ENCODE results near the gene FOXR1. TPM values are rescaled to one million over a fixed set of nuclear protein-coding genes. Genes with fewer than 3 reads are reported as not detected.

Gene FOXR1
- total RNA-seq, 1 experiment from 2014 or later = not detected

DNA sequence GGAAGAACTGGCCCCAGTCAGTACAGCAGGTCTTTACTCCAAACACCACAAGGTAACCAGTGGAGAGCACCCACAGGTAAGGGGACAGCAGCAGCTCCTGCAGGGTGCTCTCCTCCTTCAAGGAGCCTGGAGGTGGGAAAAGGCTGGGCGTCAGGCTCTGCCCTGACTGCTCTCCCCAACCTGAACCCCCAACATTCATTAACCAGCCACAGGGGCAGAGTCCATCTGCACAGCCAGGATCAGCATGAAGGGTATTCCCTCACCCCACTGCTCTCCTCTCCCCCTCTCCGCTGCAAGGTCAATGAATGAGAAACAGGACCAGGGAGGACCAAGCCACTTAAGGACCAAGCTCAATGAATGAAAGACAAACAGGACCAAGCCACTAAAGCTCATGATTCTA lies 55.4 kb downstream of the FOXR1 start:
- DNase-seq (ENCODE audit: low spot score) = peak; percentile 46

DNA sequence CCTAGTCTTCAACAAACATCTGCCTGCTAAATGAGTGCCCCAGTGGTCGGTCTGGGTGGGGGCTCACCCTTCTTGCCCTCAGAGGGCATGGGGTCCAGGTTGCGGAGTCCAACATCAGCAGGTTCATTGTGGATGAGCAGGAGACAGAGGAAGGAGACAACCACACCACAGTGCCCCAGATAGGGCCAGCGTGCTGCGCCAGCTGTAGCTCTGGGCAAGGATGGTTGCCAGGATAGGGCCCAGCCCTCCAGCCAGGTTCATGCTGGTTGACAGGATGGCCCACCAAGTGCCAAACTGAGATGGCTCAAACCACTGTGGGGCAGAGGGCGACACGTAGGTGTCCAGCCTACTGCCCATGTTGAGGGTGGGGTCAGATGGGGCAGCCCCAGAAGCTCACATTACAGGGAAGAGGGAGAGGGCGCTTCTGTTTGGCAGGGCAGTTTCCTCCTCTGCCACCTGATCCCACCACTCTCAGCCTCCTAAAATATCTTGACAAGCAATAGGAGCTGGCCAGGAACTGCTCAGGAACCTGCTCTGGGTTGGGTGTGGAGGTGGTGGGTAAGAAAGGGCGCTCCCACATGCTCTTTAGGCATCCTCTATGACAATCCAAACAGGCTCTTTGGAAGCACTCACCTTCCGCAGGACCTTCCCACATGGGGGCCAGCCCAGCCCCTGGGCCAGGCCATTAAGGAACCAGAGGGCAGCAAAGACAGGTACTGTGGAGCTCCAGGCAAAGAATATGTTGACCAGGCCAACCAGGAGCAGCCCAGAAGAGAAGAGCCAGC lies 56.2 kb downstream of the FOXR1 start:
- DNase-seq (ENCODE audit: low spot score) = no peak

DNA sequence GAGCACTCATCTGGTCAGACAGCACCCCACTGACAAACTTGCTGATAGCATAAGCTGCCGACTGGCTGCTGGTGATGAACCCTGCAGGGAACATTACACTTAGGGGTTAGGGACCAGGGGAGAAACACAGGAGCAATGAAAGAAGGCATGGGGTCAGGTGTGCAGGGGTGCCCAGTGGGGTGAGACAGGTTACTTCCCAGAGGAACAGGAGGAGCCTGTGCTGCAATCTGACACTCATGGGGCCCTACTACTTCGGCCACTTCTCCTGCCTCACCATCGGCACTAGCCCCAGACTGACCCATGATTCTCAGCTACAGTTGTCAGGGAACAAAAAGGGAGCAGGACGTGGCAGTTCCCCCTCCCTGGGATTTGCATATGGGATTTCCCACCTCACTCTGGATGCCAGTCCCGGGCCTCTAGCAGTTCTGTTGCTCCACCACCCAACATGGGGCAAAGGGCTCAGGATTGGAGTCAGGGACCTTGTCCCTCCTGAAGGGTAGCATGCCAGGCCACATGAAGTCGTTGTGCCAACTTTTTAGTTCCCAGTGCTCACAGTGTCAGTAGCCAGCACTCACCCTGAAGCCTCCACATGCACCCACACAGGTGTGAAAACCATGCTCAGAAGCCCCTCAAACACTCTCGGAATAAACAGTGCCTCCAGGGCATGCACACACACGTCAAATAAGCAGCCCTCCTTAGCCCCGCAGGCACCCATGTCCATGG lies 56.9 kb downstream of the FOXR1 start:
- DNase-seq (ENCODE audit: low spot score) = no peak

DNA sequence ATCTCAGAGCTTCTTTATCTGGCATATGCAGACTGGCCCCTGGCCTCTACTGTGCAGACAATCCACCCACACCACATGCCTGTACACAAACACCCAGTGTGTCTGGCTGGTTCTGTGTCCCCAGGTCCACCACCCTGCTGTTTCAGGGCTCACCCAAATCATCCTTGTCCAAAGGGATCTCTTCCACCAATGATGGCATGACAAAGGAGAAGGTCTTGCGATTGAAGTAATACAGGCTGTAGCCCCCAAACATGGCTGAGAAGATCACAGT lies 57.4 kb downstream of the FOXR1 start:
- DNase-seq (ENCODE audit: low spot score) = no peak

DNA sequence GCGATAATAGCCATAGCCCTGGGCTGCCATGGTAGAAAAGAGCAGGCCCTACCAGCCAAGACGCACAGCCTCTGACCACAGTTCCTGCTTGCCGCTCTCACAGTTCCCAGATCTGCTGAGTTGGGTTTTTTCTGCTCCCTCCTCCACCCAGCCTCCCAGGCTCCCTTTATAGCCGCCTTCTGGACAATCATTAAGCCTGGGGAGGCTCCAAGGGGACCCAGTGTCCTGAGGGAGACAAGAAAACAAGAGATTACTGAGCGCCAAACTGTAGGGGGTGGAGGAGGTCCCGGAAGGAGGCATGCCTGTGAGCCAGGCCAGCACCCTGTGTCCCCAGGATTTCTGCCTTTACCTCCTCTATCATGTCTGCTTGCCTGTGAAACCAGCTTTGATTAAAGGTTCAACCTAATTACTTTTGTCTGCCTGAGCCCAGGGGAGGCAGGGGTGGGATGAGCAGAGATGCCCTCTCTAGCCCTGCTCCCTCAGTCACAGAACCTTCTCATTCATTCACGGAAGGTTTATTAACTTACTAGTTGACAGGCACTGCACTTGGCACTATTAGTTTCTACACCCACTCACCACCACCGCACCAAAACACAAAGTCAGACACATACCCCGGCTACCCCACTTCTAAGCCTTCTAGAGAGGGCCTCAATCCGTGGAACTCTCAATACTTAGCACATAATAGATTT lies 57.9 kb downstream of the FOXR1 start:
- DNase-seq (ENCODE audit: low spot score) = peak; percentile 93

DNA sequence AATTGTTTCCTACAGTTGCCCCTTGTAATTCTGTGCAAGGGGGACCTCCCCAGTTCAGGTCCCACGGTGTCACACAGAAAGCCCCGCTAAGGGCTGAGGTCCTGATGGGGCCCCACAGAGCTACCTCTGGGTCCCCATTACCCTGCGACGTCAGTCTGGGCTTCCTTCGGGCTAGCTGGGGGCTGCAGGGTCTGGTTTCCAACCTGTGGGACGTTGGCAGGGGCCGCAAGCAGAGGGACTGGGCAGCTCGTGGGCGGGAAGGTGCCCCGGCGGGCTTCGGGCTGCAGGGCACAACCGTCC lies 58.4 kb downstream of the FOXR1 start:
- DNase-seq (ENCODE audit: low spot score) = no peak

DNA sequence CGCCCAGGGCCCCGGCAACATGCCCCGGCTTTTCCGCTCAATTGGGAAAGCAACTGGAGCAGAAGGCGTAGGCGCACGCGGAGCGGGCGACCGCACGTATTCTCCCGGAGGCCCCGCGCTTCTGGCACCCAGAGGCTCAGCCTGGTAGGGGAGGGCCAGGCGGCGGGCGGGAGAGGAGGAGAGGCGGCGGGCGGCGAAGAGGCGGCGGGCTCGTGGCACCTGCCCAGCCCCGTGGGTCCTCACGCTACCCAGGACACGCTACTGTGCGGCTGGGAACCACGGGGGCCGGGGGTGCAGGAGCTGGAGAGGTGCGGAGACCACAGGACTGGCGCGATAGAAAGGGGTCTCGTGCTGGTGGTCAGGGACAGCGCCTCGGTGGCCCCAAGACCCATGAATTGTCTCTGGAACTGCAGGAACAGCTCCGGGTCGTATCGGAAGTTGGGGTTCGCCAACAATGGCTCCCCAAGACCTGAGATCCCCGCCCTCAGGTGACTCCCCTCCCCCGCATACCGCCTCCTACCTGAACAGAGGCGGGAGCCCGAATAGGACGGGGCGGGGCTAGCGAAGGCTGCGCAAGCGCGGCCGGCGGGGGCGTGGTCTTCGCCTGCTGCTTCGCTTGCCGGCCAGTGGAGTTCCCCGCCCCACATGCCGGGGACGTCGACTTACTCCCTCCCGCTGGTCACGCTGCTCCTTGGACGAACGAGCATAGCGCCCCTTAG lies 58.9 kb downstream of the FOXR1 start, which contains the start of gene SLC37A4:
Gene SLC37A4 (minus strand): TSS at position 549 of the 719 bp plus-strand sequence.
- DNase-seq (ENCODE audit: low spot score) = peak; percentile 100

Small RNA genes within 50 kb of the gene (small RNA-seq; reads per million reads assigned to genes)
- gene AP003392.2 (not detected), gene RF00017 (not detected), gene RF00019 (not detected), gene RN7SL688P (not detected)

Other genes starting within 250 kb of the FOXR1 start
- gene DDX6, start 180.6 kb upstream of the FOXR1 start, total RNA-seq (2014; rRNA removed; shearing (Covaris generic)) = 26.3 and 30.5 TPM in 2 replicates
- gene CXCR5, start 87.9 kb upstream of the FOXR1 start, total RNA-seq (2014; rRNA removed; shearing (Covaris generic)) = not detected in 2 replicates
- 77.9 and 94.4 TPM in 2 replicates for gene BCL9L, start 45.8 kb upstream of the FOXR1 start, total RNA-seq (2014; rRNA removed; shearing (Covaris generic))
- 0.31 TPM in 1 of 2 replicates, not detected in the other for gene UPK2, start 15.5 kb upstream of the FOXR1 start, total RNA-seq (2014; rRNA removed; shearing (Covaris generic))
- gene CENATAC, start 26.4 kb downstream of the FOXR1 start, total RNA-seq (2014; rRNA removed; shearing (Covaris generic)) = 40.3 and 40.9 TPM in 2 replicates
- gene RPS25, start 46.6 kb downstream of the FOXR1 start, total RNA-seq (2014; rRNA removed; shearing (Covaris generic)) = 404 and 493 TPM in 2 replicates
- 60.5 and 75.0 TPM in 2 replicates for gene TRAPPC4, start 47.0 kb downstream of the FOXR1 start, total RNA-seq (2014; rRNA removed; shearing (Covaris generic))
- gene SLC37A4, start 59.1 kb downstream of the FOXR1 start, total RNA-seq (2014; rRNA removed; shearing (Covaris generic)) = 41.3 and 45.0 TPM in 2 replicates
- gene HYOU1, start 85.4 kb downstream of the FOXR1 start, total RNA-seq (2014; rRNA removed; shearing (Covaris generic)) = 161 TPM in 2 replicates
- gene VPS11, start 96.1 kb downstream of the FOXR1 start, total RNA-seq (2014; rRNA removed; shearing (Covaris generic)) = 32.6 and 47.8 TPM in 2 replicates
- 21.9 and 25.1 TPM in 2 replicates for gene HMBS, start 113.1 kb downstream of the FOXR1 start, total RNA-seq (2014; rRNA removed; shearing (Covaris generic))
- gene DPAGT1, start 130.1 kb downstream of the FOXR1 start, total RNA-seq (2014; rRNA removed; shearing (Covaris generic)) = 67.2 and 93.2 TPM in 2 replicates
- 31.9 and 40.4 TPM in 2 replicates for gene C2CD2L, start 135.6 kb downstream of the FOXR1 start, total RNA-seq (2014; rRNA removed; shearing (Covaris generic))
- 15.5 and 16.9 TPM in 2 replicates for gene HINFP, start 149.8 kb downstream of the FOXR1 start, total RNA-seq (2014; rRNA removed; shearing (Covaris generic))
- not detected in 2 replicates for gene ABCG4, start 177.3 kb downstream of the FOXR1 start, total RNA-seq (2014; rRNA removed; shearing (Covaris generic))
- 13.1 and 21.1 TPM in 2 replicates for gene NLRX1, start 197.0 kb downstream of the FOXR1 start, total RNA-seq (2014; rRNA removed; shearing (Covaris generic))
- 1.8 TPM in 2 replicates for gene NHERF4, start 213.7 kb downstream of the FOXR1 start, total RNA-seq (2014; rRNA removed; shearing (Covaris generic))
- gene CBL, start 234.6 kb downstream of the FOXR1 start, total RNA-seq (2014; rRNA removed; shearing (Covaris generic)) = 6.5 and 8.3 TPM in 2 replicates